NCI-H1436 treated with DMSO at 0.1 percent for 48 hours (cell line): ENCODE data around the gene HS1BP3.

Experiments
- DNase-seq: peaks from one replicate; lab custom pipeline; 2025; lab: John Stamatoyannopoulos, UW

Gene HS1BP3

GRCh38 chr2:20674974-20675679 lies 24.2 kb upstream of the HS1BP3 start:
- DNase-seq, result no peak

- DNase-seq, result no peak
Measured at GRCh38 chr2:20674309-20674965, 23.5 kb upstream of the HS1BP3 start.

GRCh38 chr2:20673686-20674308 lies 22.9 kb upstream of the HS1BP3 start:
- DNase-seq, result no peak

- DNase-seq, result no peak
Measured at GRCh38 chr2:20672201-20672951, 21.5 kb upstream of the HS1BP3 start.

- DNase-seq, result no peak
Measured at GRCh38 chr2:20671736-20672080, 20.8 kb upstream of the HS1BP3 start.

GRCh38 chr2:20671036-20671735 lies 20.3 kb upstream of the HS1BP3 start:
- no peak for DNase-seq

- DNase-seq, result no peak
Measured at GRCh38 chr2:20670315-20671035, 19.6 kb upstream of the HS1BP3 start.

- no peak for DNase-seq
Measured at GRCh38 chr2:20669562-20670314, 18.8 kb upstream of the HS1BP3 start.

- no peak for DNase-seq
Measured at GRCh38 chr2:20668871-20669475, 18.1 kb upstream of the HS1BP3 start.

GRCh38 chr2:20668451-20668850 lies 17.6 kb upstream of the HS1BP3 start:
- DNase-seq, result no peak

GRCh38 chr2:20667531-20668401 lies 16.9 kb upstream of the HS1BP3 start:
- DNase-seq, result no peak

GRCh38 chr2:20667151-20667530 lies 16.2 kb upstream of the HS1BP3 start:
- DNase-seq, result no peak

- no peak for DNase-seq
Measured at GRCh38 chr2:20666304-20667150, 15.6 kb upstream of the HS1BP3 start, which contains the start of gene GDF7. TSS of gene GDF7 (plus strand) at chr2:20667144. CDS start at chr2:20667240, 96 bp downstream.

GRCh38 chr2:20666005-20666303 lies 15.1 kb upstream of the HS1BP3 start:
- no peak for DNase-seq

GRCh38 chr2:20665243-20666004 lies 14.5 kb upstream of the HS1BP3 start:
- DNase-seq, result no peak

GRCh38 chr2:20664431-20665242 lies 13.7 kb upstream of the HS1BP3 start:
- no peak for DNase-seq

- no peak for DNase-seq
Measured at GRCh38 chr2:20664071-20664390, 13.1 kb upstream of the HS1BP3 start.
